ENCODE data around the gene RMRP. TPM values are rescaled to one million over a fixed set of nuclear protein-coding genes. Genes with fewer than 3 reads are reported as not detected.
A peak's percentile ranks its signal among the peaks of the same experiment; 100 is the strongest.

The RMRP gene
- total and polyA plus RNA-seq, 2 donors (not counting 1 experiment from before 2014, with no cell fraction given), result 7,890 TPM; not detected in 1

- Histone ChIP-seq H3K4me3 (ENCODE audit: control extremely low read depth in 1 of 5, extremely low read depth in 1 of 5, insufficient read depth in 1 of 5, low read depth in 2 of 5, low read length in 4 of 5) (no peak overlapping the region), H3K27ac (ENCODE audit: low read length in 2 of 2) (no peak overlapping the region), H3K4me1 (ENCODE audit: control insufficient read depth in 2 of 2, insufficient read depth in 2 of 2, low read length in 2 of 2) (peaks cover 3 to 17% of the 10 kb centered on the region in 2 donors), H3K4me2 (replicated peaks; ENCODE audit: low read depth, low read length, poor library complexity, severe bottlenecking) (peak overlapping the region; percentile 15), H3K9me3 (ENCODE audit: control extremely low read depth in 1 of 3, control insufficient read depth in 2 of 3, insufficient read depth in 1 of 3, low read length in 2 of 3) (no peaks in the 10 kb centered on the region), H3K27me3 (replicated peaks in 1 of 4; ENCODE audit: control extremely low read depth in 1 of 4, control insufficient read depth in 3 of 4, insufficient read depth in 4 of 4, low read length in 3 of 4) (no peaks in the 10 kb centered on the region), H4K20me1 (ENCODE audit: control insufficient read depth, insufficient read depth, low read length, poor library complexity, severe bottlenecking) (no peaks in the 10 kb centered on the region), H3K9ac (ENCODE audit: low read length) (no peak overlapping the region), H2AFZ (ENCODE audit: insufficient read depth, low read depth, low read length, poor library complexity, severe bottlenecking) (no peak overlapping the region), H3K79me2 (ENCODE audit: control insufficient read depth, insufficient read depth, low read length) (no peaks in the 10 kb centered on the region), H3K36me3 (replicated peaks in 1 of 2; ENCODE audit: control extremely low read depth in 1 of 2, control insufficient read depth in 1 of 2, extremely low read depth in 1 of 2, insufficient read depth in 2 of 2, low read length in 1 of 2) (no peaks in the 10 kb centered on the region)
- no peak for TF ChIP-seq EZH2 (IDR thresholded peaks at IDR 0.05; ENCODE audit: borderline replicate concordance, insufficient read depth, low read depth, low read length, poor library complexity, severe bottlenecking)
- TF ChIP-seq CTCF (IDR thresholded peaks at IDR 0.05), result no peak
- Mint-ChIP-seq H3K27ac (peak overlapping the region; percentile 72), H3K9me3 (ENCODE audit: insufficient read depth) (no peaks in the 10 kb centered on the region), H3K4me3 (peak overlapping the region; percentile 72), H3K4me1 (peaks cover 11% of the 10 kb centered on the region), H3K27me3 (no peaks in the 10 kb centered on the region)
- ChIA-PET CTCF (interaction anchor here (0.6 to 7.6 kb wide), 9 partner anchors 6 to 48 kb away, joined by 3 to 82 read pairs (median 3); partner anchors contain the start of genes CREB3 and TLN1), POLR2A (interaction anchor here (1.4 kb wide), 1 partner anchor 16 kb away, joined by 3 read pairs; the partner anchor contains the start of gene CA9)
- intact Hi-C loops (cut with micrococcal nuclease), result no loop called here
- 85% methylated on average over 9 of the region's 12 CpGs for WGBS (ENCODE audit: insufficient coverage)
- DNase-seq (no peak), ATAC-seq (ENCODE audit: low read depth) (no peak)
These were observed 31.0 kb upstream of the RMRP start for GRCh38 chr9:35688558-35689541.

Measured in B cell (primary cell).